T47D (cell line): Measurements from ENCODE around the gene BRINP1.
A peak's percentile ranks its signal among the peaks of the same experiment; 100 is the strongest.

Source experiments
- DNase-seq, 2 experiments: peaks; one replicate each; pipeline versions ENCODE4 v3.0.0 to v3.0.0-alpha.2; 2011 to 2012; ENCODE audit warnings: low read depth in 1 of 2, low spot score in 1 of 2
- JUND ChIP-seq: IDR thresholded peaks from 2 replicates; pipeline ENCODE4 v1.6.1; 2012; ENCODE audit warnings: low read depth
- in situ Hi-C: cut with HindIII; loops from 2 replicates; pipeline ENCODE4 v1.10.0; 2016; ENCODE audit warnings: low sequenced_read_pairs, low pct_unique_long_range_greater_than_20kb

Gene BRINP1

GRCh38 chr9:119284118-119284517, 85.1 kb downstream of the BRINP1 start:
- in situ Hi-C loops: no loop called here
- TF ChIP-seq JUND: no peak
- DNase-seq: peak in 1 of 2 experiments; percentile 51

GRCh38 chr9:119283078-119283794, 86.0 kb downstream of the BRINP1 start:
- DNase-seq: no peak
- no peak for TF ChIP-seq JUND
- in situ Hi-C loops: no loop called here

- DNase-seq: no peak
- TF ChIP-seq JUND: no peak
Observed at GRCh38 chr9:119282476-119283077, 86.7 kb downstream of the BRINP1 start.

GRCh38 chr9:119280740-119281485, 88.3 kb downstream of the BRINP1 start:
- DNase-seq: no peak
- no peak for TF ChIP-seq JUND
- in situ Hi-C loops: no loop called here

More at GRCh38 chr9:119282476-119283077, 86.7 kb downstream of the BRINP1 start:
- in situ Hi-C loops: no loop called here

GRCh38 chr9:119278171-119278570, 91.1 kb downstream of the BRINP1 start:
- in situ Hi-C loops: no loop called here
- no peak for TF ChIP-seq JUND
- DNase-seq: no peak

- no peak for TF ChIP-seq JUND
- in situ Hi-C loops: no loop called here
- DNase-seq: no peak
Observed at GRCh38 chr9:119273984-119274665, 95.1 kb downstream of the BRINP1 start.

- in situ Hi-C loops: no loop called here
- TF ChIP-seq JUND: no peak
- DNase-seq: no peak
Observed at GRCh38 chr9:119273325-119273904, 95.8 kb downstream of the BRINP1 start.

- peak in 1 of 2 experiments; percentile 9 for DNase-seq
- in situ Hi-C loops: no loop called here
- TF ChIP-seq JUND: no peak
Observed at GRCh38 chr9:119272500-119273211, 96.6 kb downstream of the BRINP1 start.

- TF ChIP-seq JUND: no peak
- peak in 1 of 2 experiments; percentile 6 for DNase-seq
- in situ Hi-C loops: no loop called here
Observed at GRCh38 chr9:119268985-119269384, 100.2 kb downstream of the BRINP1 start.

- TF ChIP-seq JUND: no peak
- in situ Hi-C loops: no loop called here
- no peak for DNase-seq
Observed at GRCh38 chr9:119264165-119264564, 105.1 kb downstream of the BRINP1 start.

- DNase-seq: no peak
- in situ Hi-C loops: no loop called here
- no peak for TF ChIP-seq JUND
Observed at GRCh38 chr9:119257592-119257991, 111.6 kb downstream of the BRINP1 start.

GRCh38 chr9:119255116-119255515, 114.1 kb downstream of the BRINP1 start:
- no peak for TF ChIP-seq JUND
- no peak for DNase-seq
- in situ Hi-C loops: no loop called here
